GM18861 (cell line): ENCODE data around the gene RPS6KC1.
A peak's percentile ranks its signal among the peaks of the same experiment; 100 is the strongest.
"Not testable (repeated sequence)": the region's sequence is repeated elsewhere in the genome, so short reads cannot be mapped to it uniquely, and the experiment has no call there.

ENCODE experiments used
- ATAC-seq: cut with Tn5 transposase; IDR thresholded peaks from one replicate; pipeline ENCODE4 v1.9.1; 2021; ENCODE audit not compliant: unreplicated experiment

The RPS6KC1 gene

DNA sequence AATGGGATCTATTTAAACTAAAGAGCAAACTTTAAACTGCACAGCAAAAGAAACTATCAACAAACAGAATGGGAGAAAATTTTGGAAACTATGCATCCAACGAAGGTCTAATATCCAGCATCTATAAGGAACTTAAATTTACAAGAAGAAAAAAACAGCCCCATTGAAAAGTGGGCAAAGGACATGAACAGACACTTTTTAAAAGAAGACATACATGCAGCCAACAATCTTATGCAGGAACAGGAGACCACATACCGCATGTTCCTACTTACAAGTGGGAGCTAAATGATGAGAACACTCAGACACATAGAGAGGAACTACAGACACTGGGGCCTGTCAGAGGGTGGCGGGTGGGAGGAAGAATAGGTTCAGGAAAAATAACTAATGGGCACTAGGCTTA lies 149.6 kb downstream of the RPS6KC1 start:
- ATAC-seq: no peak

DNA sequence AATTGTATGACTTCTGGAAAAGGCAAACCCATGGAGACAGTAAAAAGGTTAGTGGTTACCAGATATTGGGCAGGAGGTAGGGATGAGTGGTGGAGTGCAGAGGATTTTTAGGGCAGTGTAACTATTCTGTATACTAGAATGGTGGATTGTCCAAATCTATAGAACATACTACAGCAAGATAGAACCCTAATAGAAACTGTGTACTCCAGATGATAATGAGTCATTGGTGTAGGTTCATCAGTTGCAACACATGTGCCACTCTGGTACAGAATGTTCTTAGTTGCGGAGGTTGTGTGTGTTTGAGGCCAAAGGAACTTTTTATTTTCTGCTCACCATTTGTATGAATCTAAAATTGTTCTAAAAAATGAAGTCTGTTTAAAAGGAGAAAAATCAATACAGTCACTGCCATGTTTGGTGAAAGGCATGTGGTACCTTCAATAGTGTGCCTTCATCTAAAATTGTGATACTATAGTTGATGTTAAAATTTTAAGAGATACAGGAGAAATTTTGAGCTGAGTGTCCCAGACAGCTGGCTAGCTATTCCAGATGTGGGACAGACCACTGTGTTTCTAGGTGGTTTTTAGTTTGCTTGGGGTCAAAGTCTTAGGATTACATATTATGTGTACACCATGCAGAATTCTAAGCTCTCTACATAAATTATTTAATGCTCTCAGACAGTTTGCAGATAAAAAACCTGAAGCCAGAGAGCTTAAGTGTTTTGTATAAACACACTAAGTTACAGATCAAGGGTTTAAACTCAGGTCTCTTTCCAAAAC lies 150.5 kb downstream of the RPS6KC1 start:
- ATAC-seq: no peak

- no peak for ATAC-seq
These were observed 160.2 kb downstream of the RPS6KC1 start for GRCh38 chr1:213211201-213211600.

GRCh38 chr1:213219076-213219475 lies 168.0 kb downstream of the RPS6KC1 start:
- ATAC-seq: not testable (repeated sequence)

DNA sequence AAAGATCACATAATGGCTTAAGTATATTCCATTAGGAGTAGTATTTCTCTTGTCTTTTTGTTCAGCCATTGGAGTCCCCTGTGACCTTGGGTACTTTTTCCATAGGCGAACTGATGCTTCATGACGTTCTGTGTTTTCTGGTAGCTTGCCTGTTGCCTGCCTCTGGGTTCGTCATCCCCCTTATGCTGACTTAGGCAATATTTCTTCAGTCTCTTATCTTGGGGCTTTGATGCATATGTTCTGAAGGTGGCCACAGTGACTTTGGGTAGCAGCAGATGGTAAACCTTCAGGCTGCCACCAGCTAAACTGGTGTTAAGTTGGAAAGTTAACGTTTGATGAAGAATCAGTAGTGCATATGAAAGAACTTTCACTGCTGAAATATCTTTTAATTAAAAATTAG lies 170.2 kb downstream of the RPS6KC1 start:
- no peak for ATAC-seq

DNA sequence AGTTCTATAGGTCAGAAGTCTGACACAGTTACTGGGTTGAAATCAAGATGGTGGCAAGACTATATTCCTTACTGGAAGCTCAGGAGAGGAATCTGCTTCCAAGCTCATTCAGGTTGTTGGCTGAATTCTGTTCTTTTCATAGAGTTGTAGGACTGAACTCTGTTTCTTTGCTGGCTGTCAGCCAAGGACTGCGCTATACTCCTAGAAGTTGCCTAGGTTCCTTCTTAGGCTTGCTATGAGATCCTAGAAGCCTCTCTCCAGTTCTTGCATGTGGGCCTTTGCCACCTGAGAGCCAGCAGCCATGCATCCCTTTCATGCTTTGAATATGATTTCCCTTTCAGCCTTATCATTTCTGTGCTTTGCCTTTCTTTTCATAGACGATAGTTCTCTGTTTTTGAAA lies 176.4 kb downstream of the RPS6KC1 start:
- ATAC-seq: no peak

GRCh38 chr1:213231795-213232231 lies 180.8 kb downstream of the RPS6KC1 start:
- no peak for ATAC-seq

- ATAC-seq: no peak
These were observed 191.8 kb downstream of the RPS6KC1 start for GRCh38 chr1:213242883-213243282.

- peak; percentile 54 for ATAC-seq
These were observed 193.6 kb downstream of the RPS6KC1 start for GRCh38 chr1:213244664-213245091.

DNA sequence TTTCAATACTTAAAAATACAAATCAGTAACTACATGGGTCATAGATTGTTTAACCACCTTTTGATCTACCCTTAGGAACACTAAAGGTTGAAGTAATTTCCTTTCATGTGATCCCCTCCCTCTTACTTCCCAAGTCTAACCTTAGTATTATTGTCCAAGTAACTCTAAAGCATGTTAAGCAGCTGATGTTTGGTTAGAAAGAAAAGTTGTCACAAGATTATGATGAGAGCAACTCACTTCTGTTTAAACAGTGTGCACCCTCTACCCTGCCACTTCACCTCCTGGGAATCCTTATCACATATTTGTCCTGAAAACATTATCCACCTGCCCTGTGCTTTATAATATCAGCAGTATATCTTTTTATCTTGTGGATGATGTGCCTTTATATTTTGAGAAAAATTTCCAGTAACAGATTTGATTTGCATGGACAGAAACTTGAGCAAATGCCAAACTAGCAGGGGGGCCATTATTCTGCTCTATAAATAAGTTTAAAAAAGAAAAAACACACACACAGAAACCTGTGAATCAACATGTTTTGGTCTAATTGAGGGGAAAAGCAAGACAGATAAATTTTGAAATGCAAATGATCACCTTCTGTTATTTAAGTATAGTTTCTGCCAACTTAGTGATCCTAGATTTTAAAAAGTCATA lies 194.3 kb downstream of the RPS6KC1 start:
- ATAC-seq: no peak

- no peak for ATAC-seq
These were observed 196.0 kb downstream of the RPS6KC1 start for GRCh38 chr1:213247038-213247437.

- ATAC-seq: no peak
These were observed 198.4 kb downstream of the RPS6KC1 start for GRCh38 chr1:213249395-213249794.

- no peak for ATAC-seq
These were observed 199.0 kb downstream of the RPS6KC1 start for GRCh38 chr1:213250041-213250440.

DNA sequence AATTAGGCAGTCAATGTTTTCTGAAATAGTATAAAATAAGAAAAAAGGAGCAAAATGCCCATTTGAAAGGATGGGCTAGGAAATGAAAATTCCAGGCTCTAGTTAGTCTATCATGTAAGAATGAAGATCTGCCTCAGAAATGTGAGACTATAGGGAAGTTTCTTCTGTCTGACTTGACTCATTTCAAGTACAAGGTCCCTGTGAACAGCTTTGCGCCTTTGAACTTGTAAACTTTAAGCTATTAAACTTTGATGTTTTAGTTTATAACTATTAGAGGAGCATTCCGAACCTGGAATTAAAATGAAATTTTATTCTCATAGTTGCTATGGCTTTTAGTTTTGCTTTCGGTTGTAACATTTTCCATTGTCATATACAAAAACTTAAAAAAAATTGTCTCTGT lies 199.4 kb downstream of the RPS6KC1 start:
- no peak for ATAC-seq

- ATAC-seq: no peak
These were observed 200.9 kb downstream of the RPS6KC1 start for GRCh38 chr1:213251972-213252371.

DNA sequence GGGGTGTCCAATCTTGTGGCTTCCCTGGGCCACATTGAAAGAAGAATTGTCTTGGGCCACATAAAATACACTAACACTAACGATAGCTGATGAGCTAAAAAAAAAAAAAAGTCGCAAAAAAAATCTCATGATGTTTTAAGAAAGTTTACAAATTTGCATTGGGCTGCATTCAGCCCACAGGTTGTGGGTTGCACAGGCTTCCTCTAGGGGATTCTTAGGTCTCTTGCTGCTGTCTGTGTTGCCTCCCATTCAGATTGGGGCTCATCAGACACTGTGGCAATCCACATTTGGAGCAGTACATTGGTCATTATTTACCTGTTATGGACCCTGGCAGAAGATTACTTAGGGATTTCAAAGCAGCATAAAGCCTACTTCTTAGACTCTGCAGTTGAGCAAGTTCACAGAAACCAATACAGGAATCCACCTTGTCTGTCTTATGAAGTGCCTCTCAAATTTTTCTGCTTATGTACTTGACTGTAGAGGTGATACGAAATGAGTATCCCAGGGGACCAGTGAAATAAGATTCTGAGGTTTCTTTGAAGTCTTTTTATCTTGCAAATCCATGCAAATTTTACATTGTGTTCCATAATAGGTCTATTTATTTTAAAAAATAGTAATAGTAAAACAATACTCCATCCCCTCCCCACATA lies 205.5 kb downstream of the RPS6KC1 start:
- peak; percentile 90 for ATAC-seq

DNA sequence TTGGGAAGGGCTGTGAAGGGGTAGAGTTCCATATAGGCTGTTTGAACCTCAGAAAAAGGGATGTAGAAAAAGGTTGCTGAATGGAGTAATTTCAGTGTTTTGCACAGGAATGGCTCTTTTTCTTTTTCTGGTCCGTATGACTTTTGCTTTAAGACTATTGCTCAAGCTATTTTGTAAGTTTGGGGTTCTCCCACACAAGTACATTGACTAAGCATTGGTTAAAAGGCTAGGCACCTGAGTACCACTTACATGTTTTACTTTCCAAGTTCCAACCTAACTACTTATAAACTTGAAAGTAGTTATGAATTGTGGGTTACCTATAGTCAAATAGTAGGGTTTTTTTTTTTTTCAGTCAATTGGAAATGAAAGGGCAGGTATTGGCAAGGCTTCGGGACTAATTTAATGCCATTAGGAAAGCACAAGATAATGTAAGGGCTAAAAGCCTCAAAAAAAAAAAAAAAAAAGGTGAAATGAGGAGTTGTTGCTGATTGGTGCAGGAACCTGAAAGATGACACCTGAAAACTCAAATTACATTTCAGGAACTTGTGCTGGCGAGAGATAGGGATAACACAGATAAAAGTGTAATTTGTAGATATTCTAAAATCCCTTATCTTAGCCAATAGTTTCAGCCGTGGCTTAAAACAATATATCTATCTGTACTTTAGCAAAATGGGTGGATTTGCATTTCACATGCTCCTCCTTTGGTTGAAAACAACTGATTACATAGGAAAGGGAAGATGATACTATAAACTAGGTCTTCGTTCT lies 209.5 kb downstream of the RPS6KC1 start:
- no peak for ATAC-seq

- ATAC-seq: no peak
These were observed 213.5 kb downstream of the RPS6KC1 start for GRCh38 chr1:213264531-213264930.

DNA sequence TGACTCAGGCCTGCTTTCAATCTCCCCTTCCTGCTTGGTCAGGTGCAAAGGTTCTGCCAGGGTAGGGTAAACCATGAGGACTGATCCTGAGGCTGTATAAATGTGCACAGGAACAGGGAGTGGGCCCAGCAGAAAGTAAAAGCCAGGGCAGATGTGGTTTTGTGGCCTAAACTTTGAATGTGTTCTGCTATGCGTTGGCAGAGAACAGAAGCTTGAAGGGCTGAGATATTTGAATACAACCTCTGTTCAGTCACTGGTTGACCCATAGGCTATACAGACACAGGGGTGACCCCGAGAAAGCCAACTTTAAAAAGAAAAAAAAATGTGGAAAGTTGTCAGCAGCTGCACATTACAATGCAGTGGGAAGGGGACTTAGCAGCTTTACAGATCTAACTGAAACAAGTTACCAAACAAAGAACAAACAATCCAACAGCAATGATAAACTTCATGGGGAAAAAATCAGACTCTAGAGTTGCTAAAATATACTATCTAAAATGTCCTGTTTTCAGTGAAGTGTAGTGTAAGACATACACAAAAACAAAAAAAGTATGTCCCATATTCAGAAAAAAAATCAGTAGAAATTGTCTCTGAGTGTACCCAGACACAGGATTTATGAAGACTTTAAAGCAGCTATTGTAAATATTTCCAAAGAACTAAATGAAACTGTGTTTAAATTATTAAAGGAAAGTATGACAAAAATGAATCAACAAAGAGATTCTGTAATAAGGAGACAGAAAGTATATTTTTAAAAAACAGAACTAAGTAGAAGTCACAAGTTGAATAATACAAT lies 216.1 kb downstream of the RPS6KC1 start:
- ATAC-seq: no peak

DNA sequence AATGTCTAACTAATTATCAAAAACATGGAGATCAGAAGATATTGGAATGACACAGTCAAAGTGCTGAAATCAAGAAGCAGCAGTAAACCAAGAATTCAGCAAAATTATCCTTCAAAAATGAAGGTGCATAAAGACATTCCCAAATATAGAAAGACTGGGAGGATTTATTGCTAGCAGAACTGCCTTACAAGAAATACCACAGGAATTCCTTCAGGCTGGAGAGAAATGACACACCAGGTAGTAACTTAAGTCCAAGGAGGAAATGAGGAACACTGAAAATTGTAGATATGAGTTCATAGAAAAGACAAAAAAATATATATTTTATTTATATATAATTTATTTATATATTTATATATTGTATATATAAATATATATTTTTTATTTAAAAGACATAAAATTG lies 217.2 kb downstream of the RPS6KC1 start:
- ATAC-seq: no peak
